Vagina (tissue), 2 donors: ENCODE data around the gene SLC44A3.

Experiments
- CTCF ChIP-seq, 3 experiments: fragments of 450-650 bp in 2 of 3; fragments of 200-600 bp in 1 of 3; sonication (generic) in 1 of 3; IDR thresholded peaks; one replicate each; pipeline ENCODE4 v1.5.1; 2017 to 2019; ENCODE audit warnings: antibody characterized with exemption in 3 of 3, mild to moderate bottlenecking in 2 of 3, moderate library complexity in 2 of 3
- POLR2A ChIP-seq, 2 donors: fragments of 450-650 bp; IDR thresholded peaks; one replicate each; pipeline ENCODE4 v1.6.1; 2017; ENCODE audit warnings: antibody characterized with exemption in 2 of 2, mild to moderate bottlenecking in 2 of 2, moderate library complexity in 2 of 2
- POLR2AphosphoS5 ChIP-seq, 2 donors: sonication (generic); formaldehyde crosslinking; IDR thresholded peaks; one replicate each; pipeline ENCODE4 v1.9.0; 2017; ENCODE audit warnings: antibody characterized with exemption in 2 of 2, mild to moderate bottlenecking in 2 of 2, low read depth in 1 of 2; ENCODE audit not compliant: insufficient read depth in 1 of 2

GRCh38 chr1:94817712-94818111 lies 2.4 kb upstream of the SLC44A3 start:
- TF ChIP-seq CTCF (IDR thresholded peaks at IDR 0.05) = no peak
- no peak for TF ChIP-seq POLR2AphosphoS5 (IDR thresholded peaks at IDR 0.05; ENCODE audit: insufficient read depth in 1 of 2, low read depth in 1 of 2)
- no peak for TF ChIP-seq POLR2A (IDR thresholded peaks at IDR 0.05)
